A549 treated with CORT108297 at 1 μM for 4 hours (cell line): Measurements from ENCODE around the gene ATP1B2. TPM values are rescaled to one million over a fixed set of nuclear protein-coding genes. Genes with fewer than 3 reads are reported as not detected.

ENCODE experiments used
- total RNA-seq: library from RNA; stranded (reverse); fragments of 200-300 nt; extraction: Qiagen RNA extraction; gene quantifications from 5 replicates; pipeline ENCODE4 v1.2.3, GENCODE V29; 2022

Gene ATP1B2
- 0.14 to 0.40 TPM (median 0.21 TPM) in 5 replicates for total RNA-seq

GRCh38 chr17:7650509-7651096, at the start of gene ATP1B2:
TSS of gene ATP1B2 (plus strand) at chr17:7650926. CDS start at chr17:7651519, 593 bp downstream.

GRCh38 chr17:7614425-7615264, 36.1 kb upstream of the ATP1B2 start, which contains the start of gene FXR2:
TSS of gene FXR2 (minus strand) at chr17:7614897. CDS start at chr17:7614532, 365 bp downstream.

GRCh38 chr17:7627250-7628121, 23.2 kb upstream of the ATP1B2 start, which contains the start of gene SAT2:
TSS of gene SAT2 (minus strand) at chr17:7627821. CDS start at chr17:7627635, 186 bp downstream.

GRCh38 chr17:7629939-7630571, 20.7 kb upstream of the ATP1B2 start, which contains the start of gene SHBG:
TSS of gene SHBG (plus strand) at chr17:7630135. CDS start at chr17:7630173, 38 bp downstream.

GRCh38 chr17:7687072-7687907, 36.6 kb downstream of the ATP1B2 start, which contains the start of gene TP53:
TSS of gene TP53 (minus strand) at chr17:7687490. CDS start at chr17:7676594, 10,896 bp downstream.

GRCh38 chr17:7687908-7688807, 37.4 kb downstream of the ATP1B2 start, which contains the start of gene WRAP53:
TSS of gene WRAP53 (plus strand) at chr17:7688477. CDS start at chr17:7688649, 172 bp downstream.

GRCh38 chr17:7704601-7705268, 54.0 kb downstream of the ATP1B2 start, which contains the start of gene EFNB3:
TSS of gene EFNB3 (plus strand) at chr17:7705202. CDS start at chr17:7705599, 397 bp downstream.

Other genes starting within 250 kb of the ATP1B2 start
- gene TMEM256, start 246.8 kb upstream of the ATP1B2 start, total RNA-seq, result 177 to 231 TPM (median 209 TPM) in 5 replicates
- 12.1 to 21.2 TPM (median 19.3 TPM) in 5 replicates for gene NLGN2, start 243.1 kb upstream of the ATP1B2 start, total RNA-seq
- gene SPEM1, start 230.6 kb upstream of the ATP1B2 start, total RNA-seq, result 0.13 TPM in 1 of 5 replicates, not detected in the others
- 0.05 to 0.10 TPM (median 0.08 TPM) in 4 of 5 replicates, not detected in the other for gene SPEM2, start 225.3 kb upstream of the ATP1B2 start, total RNA-seq
- gene SPEM3, start 222.1 kb upstream of the ATP1B2 start, total RNA-seq, result 0.04 to 0.06 TPM in 2 of 5 replicates, not detected in the others
- 11.2 to 15.4 TPM (median 13.9 TPM) in 5 replicates for gene TMEM102, start 215.5 kb upstream of the ATP1B2 start, total RNA-seq
- gene FGF11, start 211.4 kb upstream of the ATP1B2 start, total RNA-seq, result 0.92 to 1.6 TPM (median 1.4 TPM) in 5 replicates
- gene CHRNB1, start 205.9 kb upstream of the ATP1B2 start, total RNA-seq, result 5.2 to 9.8 TPM (median 8.8 TPM) in 5 replicates
- gene ZBTB4, start 171.3 kb upstream of the ATP1B2 start, total RNA-seq, result 19.8 to 26.8 TPM (median 24.2 TPM) in 5 replicates
- not detected in 5 replicates for gene SLC35G6, start 169.5 kb upstream of the ATP1B2 start, total RNA-seq
- 65.7 to 84.9 TPM (median 82.6 TPM) in 5 replicates for gene POLR2A, start 166.6 kb upstream of the ATP1B2 start, total RNA-seq
- 9.8 to 14.0 TPM (median 12.8 TPM) in 5 replicates for gene TNFSF12, start 101.9 kb upstream of the ATP1B2 start, total RNA-seq
- gene TNFSF13, start 92.2 kb upstream of the ATP1B2 start, total RNA-seq, result 0.61 to 0.79 TPM (median 0.68 TPM) in 5 replicates
- 97.6 to 109 TPM (median 105 TPM) in 5 replicates for gene SENP3, start 89.0 kb upstream of the ATP1B2 start, total RNA-seq
- gene CD68, start 71.3 kb upstream of the ATP1B2 start, total RNA-seq, result 30.8 to 38.1 TPM (median 35.8 TPM) in 5 replicates
- 112 to 141 TPM (median 120 TPM) in 5 replicates for gene MPDU1, start 67.1 kb upstream of the ATP1B2 start, total RNA-seq
- 0.33 to 0.44 TPM (median 0.41 TPM) in 4 of 5 replicates, not detected in the other for gene SOX15, start 60.8 kb upstream of the ATP1B2 start, total RNA-seq
- 51.9 to 64.2 TPM (median 60.4 TPM) in 5 replicates for gene FXR2, start 36.0 kb upstream of the ATP1B2 start, total RNA-seq
- 64.3 to 90.5 TPM (median 85.4 TPM) in 5 replicates for gene SAT2, start 23.1 kb upstream of the ATP1B2 start, total RNA-seq
- gene SHBG, start 20.8 kb upstream of the ATP1B2 start, total RNA-seq, result 0.35 to 1.0 TPM (median 0.66 TPM) in 5 replicates
- 49.0 to 53.9 TPM (median 51.0 TPM) in 5 replicates for gene TP53, start 36.6 kb downstream of the ATP1B2 start, total RNA-seq
- 33.2 to 50.4 TPM (median 45.9 TPM) in 5 replicates for gene WRAP53, start 37.6 kb downstream of the ATP1B2 start, total RNA-seq
- gene EFNB3, start 54.3 kb downstream of the ATP1B2 start, total RNA-seq, result 1.1 to 1.6 TPM (median 1.5 TPM) in 5 replicates
- 0.01 to 0.05 TPM (median 0.01 TPM) in 3 of 5 replicates, not detected in the others for gene DNAH2, start 66.8 kb downstream of the ATP1B2 start, total RNA-seq
- gene KDM6B, start 183.3 kb downstream of the ATP1B2 start, total RNA-seq, result 14.0 to 19.7 TPM (median 16.6 TPM) in 5 replicates
- 0.27 to 1.9 TPM (median 0.92 TPM) in 5 replicates for gene TMEM88, start 204.1 kb downstream of the ATP1B2 start, total RNA-seq
- gene NAA38, start 206.6 kb downstream of the ATP1B2 start, total RNA-seq, result 178 to 250 TPM (median 228 TPM) in 5 replicates
- gene CYB5D1, start 207.1 kb downstream of the ATP1B2 start, total RNA-seq, result 20.3 to 23.4 TPM (median 21.5 TPM) in 5 replicates
- gene CHD3, start 237.9 kb downstream of the ATP1B2 start, total RNA-seq, result 58.9 to 70.4 TPM (median 63.8 TPM) in 5 replicates